Upper lobe of left lung (tissue), 4 donors: ENCODE results near the gene TEX264.

ENCODE experiments used
- CTCF ChIP-seq, 6 experiments: fragments of 450-650 bp in 4 of 6; fragments of 200-600 bp in 2 of 6; sonication (generic) in 2 of 6; IDR thresholded peaks; one replicate each; pipeline ENCODE4 v1.5.1; 2016 to 2019; ENCODE audit warnings: antibody characterized with exemption in 6 of 6
- POLR2A ChIP-seq, 4 donors: fragments of 450-650 bp; IDR thresholded peaks; one replicate each; pipeline ENCODE4 v1.5.1; 2016 to 2017; ENCODE audit warnings: antibody characterized with exemption in 4 of 4, mild to moderate bottlenecking in 2 of 4
- POLR2AphosphoS5 ChIP-seq, 2 donors: sonication (generic); formaldehyde crosslinking; IDR thresholded peaks; one replicate each; pipeline ENCODE4 v1.5.1; 2017; ENCODE audit warnings: antibody characterized with exemption in 2 of 2

- TF ChIP-seq CTCF (IDR thresholded peaks at IDR 0.05) (no peak), POLR2A (IDR thresholded peaks at IDR 0.05) (no peak), POLR2AphosphoS5 (IDR thresholded peaks at IDR 0.05) (no peak)
These were observed 80.2 kb downstream of the TEX264 start for GRCh38 chr3:51751287-51751686.
